ENCODE measurements around the gene FAM184A.
A peak's percentile ranks its signal among the peaks of the same experiment; 100 is the strongest.

- TF ChIP-seq BHLHE40 (IDR thresholded peaks at IDR 0.05; ENCODE audit: borderline replicate concordance in 1 of 2, low read depth in 2 of 2, low read length in 1 of 2) (no peak), ZBED1 (IDR thresholded peaks at IDR 0.05; ENCODE audit: borderline replicate concordance) (no peak), EP300 (IDR thresholded peaks at IDR 0.05; ENCODE audit: borderline replicate concordance in 1 of 2, control insufficient read depth in 1 of 2, low read depth in 2 of 2, low read length in 2 of 2) (no peak), CTCF (IDR thresholded peaks at IDR 0.05 in 2 of 3, conservative IDR thresholded peaks at IDR 0.05 in 1 of 3; ENCODE audit: control insufficient read depth in 2 of 3, extremely low read depth in 1 of 3, insufficient read depth in 1 of 3, low read depth in 3 of 3, low read length in 3 of 3) (peak in 1 of 3 experiments; percentile 9; a peak in 1 of 6 replicates), NBN (IDR thresholded peaks at IDR 0.05) (no peak), ZNF24 (IDR thresholded peaks at IDR 0.05) (no peak)
- TF ChIP-seq, protein P1, sequence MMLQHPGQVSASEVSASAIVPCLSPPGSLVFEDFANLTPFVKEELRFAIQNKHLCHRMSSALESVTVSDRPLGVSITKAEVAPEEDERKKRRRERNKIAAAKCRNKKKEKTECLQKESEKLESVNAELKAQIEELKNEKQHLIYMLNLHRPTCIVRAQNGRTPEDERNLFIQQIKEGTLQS (IDR thresholded peaks at IDR 0.05; ENCODE audit: borderline replicate concordance, extremely low read depth, low read depth, low read length): no peak
- TF ChIP-seq, protein P2, sequence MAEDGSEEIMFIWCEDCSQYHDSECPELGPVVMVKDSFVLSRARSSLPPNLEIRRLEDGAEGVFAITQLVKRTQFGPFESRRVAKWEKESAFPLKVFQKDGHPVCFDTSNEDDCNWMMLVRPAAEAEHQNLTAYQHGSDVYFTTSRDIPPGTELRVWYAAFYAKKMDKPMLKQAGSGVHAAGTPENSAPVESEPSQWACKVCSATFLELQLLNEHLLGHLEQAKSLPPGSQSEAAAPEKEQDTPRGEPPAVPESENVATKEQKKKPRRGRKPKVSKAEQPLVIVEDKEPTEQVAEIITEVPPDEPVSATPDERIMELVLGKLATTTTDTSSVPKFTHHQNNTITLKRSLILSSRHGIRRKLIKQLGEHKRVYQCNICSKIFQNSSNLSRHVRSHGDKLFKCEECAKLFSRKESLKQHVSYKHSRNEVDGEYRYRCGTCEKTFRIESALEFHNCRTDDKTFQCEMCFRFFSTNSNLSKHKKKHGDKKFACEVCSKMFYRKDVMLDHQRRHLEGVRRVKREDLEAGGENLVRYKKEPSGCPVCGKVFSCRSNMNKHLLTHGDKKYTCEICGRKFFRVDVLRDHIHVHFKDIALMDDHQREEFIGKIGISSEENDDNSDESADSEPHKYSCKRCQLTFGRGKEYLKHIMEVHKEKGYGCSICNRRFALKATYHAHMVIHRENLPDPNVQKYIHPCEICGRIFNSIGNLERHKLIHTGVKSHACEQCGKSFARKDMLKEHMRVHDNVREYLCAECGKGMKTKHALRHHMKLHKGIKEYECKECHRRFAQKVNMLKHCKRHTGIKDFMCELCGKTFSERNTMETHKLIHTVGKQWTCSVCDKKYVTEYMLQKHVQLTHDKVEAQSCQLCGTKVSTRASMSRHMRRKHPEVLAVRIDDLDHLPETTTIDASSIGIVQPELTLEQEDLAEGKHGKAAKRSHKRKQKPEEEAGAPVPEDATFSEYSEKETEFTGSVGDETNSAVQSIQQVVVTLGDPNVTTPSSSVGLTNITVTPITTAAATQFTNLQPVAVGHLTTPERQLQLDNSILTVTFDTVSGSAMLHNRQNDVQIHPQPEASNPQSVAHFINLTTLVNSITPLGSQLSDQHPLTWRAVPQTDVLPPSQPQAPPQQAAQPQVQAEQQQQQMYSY (CRISPR knock-in tag; IDR thresholded peaks at IDR 0.05): no peak
These were observed 115.5 kb downstream of the FAM184A start for GRCh38 chr6:118963003-118963402.

Measured in GM12878 (cell line).